HG02623 (cell line): ENCODE measurements around the gene TPM3.
"Not testable (repeated sequence)": the region's sequence is repeated elsewhere in the genome, so short reads cannot be mapped to it uniquely, and the experiment has no call there.

Source experiments
- ATAC-seq: cut with Tn5 transposase; IDR thresholded peaks from one replicate; pipeline ENCODE4 v1.9.1; 2021; ENCODE audit warnings: moderate library complexity; ENCODE audit not compliant: unreplicated experiment

TPM3 gene

GRCh38 chr1:154191990-154192461 is at the start of gene TPM3:
Gene TPM3 (minus strand): TSS chr1:154192100. CDS start chr1:154192018, 82 bp downstream.
- ATAC-seq: no peak

GRCh38 chr1:154240294-154240833 is 48.5 kb upstream of the TPM3 start:
- ATAC-seq: no peak

- no peak for ATAC-seq
Measured at GRCh38 chr1:154239491-154239890, 47.6 kb upstream of the TPM3 start.

- ATAC-seq: no peak
Measured at GRCh38 chr1:154237880-154238506, 46.1 kb upstream of the TPM3 start.

- no peak for ATAC-seq
Measured at GRCh38 chr1:154237435-154237834, 45.5 kb upstream of the TPM3 start.

- no peak for ATAC-seq
Measured at GRCh38 chr1:154236855-154237254, 45.0 kb upstream of the TPM3 start.

GRCh38 chr1:154233127-154233526 is 41.2 kb upstream of the TPM3 start:
- ATAC-seq: not testable (repeated sequence)

- ATAC-seq: not testable (repeated sequence)
Measured at GRCh38 chr1:154231112-154231511, 39.2 kb upstream of the TPM3 start.

GRCh38 chr1:154225370-154225769 is 33.5 kb upstream of the TPM3 start:
- ATAC-seq: no peak

- ATAC-seq: no peak
Measured at GRCh38 chr1:154223621-154224020, 31.7 kb upstream of the TPM3 start.

- no peak for ATAC-seq
Measured at GRCh38 chr1:154222918-154223317, 31.0 kb upstream of the TPM3 start.

GRCh38 chr1:154222518-154222917 is 30.6 kb upstream of the TPM3 start:
- ATAC-seq: no peak

- no peak for ATAC-seq
Measured at GRCh38 chr1:154221278-154222001, 29.5 kb upstream of the TPM3 start.

GRCh38 chr1:154220970-154221277 is 29.0 kb upstream of the TPM3 start:
- ATAC-seq: no peak

- ATAC-seq: peak; percentile 88
Measured at GRCh38 chr1:154220071-154220969, 28.4 kb upstream of the TPM3 start, which contains the start of gene UBAP2L. Gene UBAP2L (plus strand): TSS chr1:154220955. CDS start chr1:154225124, 4,169 bp downstream.

- no peak for ATAC-seq
Measured at GRCh38 chr1:154219541-154219940, 27.6 kb upstream of the TPM3 start.

GRCh38 chr1:154218545-154218944 is 26.6 kb upstream of the TPM3 start:
- ATAC-seq: no peak

GRCh38 chr1:154213274-154213673 is 21.4 kb upstream of the TPM3 start:
- ATAC-seq: no peak

- no peak for ATAC-seq
Measured at GRCh38 chr1:154212083-154212482, 20.2 kb upstream of the TPM3 start.

GRCh38 chr1:154208677-154209388 is 16.9 kb upstream of the TPM3 start:
- ATAC-seq: no peak

- ATAC-seq: no peak
Measured at GRCh38 chr1:154207262-154207661, 15.4 kb upstream of the TPM3 start.
